Activated CD4-positive, alpha-beta T cell treated with anti-CD3 and anti-CD28 coated beads, Interleukin-2, amount 50 U/mL, for 48 hours (primary cell): ENCODE measurements around the gene KIAA0753.
"Not testable (repeated sequence)": the region's sequence is repeated elsewhere in the genome, so short reads cannot be mapped to it uniquely, and the experiment has no call there.

Source experiments
- DNase-seq, 2 experiments: peaks; one replicate each; pipeline ENCODE4 v3.0.0-alpha.2; 2020

KIAA0753 gene

GRCh38 chr17:6596081-6596480, 44.4 kb downstream of the KIAA0753 start:
- no peak for DNase-seq

- not testable (repeated sequence) for DNase-seq
Measured at GRCh38 chr17:6593371-6593770, 47.1 kb downstream of the KIAA0753 start.

DNA sequence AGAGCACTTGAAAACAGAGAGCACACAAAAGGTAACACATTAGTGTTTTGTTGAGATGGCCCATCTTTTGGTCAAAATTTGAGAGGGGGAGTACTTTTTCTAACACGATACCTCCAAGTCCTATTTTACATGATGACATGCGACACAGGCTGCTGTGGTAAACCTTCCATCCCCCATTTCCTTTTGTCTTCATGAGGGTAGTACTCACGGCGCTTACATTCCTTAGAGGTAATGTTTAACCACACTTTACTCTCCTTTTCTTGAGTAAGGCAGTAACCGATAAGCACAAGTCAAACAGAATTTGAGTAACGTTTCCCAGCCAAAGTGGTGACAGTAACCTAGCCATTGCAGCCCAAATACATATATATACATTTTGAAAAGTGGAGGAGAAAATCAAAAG, 48.3 kb downstream of the KIAA0753 start:
- DNase-seq = no peak

DNA sequence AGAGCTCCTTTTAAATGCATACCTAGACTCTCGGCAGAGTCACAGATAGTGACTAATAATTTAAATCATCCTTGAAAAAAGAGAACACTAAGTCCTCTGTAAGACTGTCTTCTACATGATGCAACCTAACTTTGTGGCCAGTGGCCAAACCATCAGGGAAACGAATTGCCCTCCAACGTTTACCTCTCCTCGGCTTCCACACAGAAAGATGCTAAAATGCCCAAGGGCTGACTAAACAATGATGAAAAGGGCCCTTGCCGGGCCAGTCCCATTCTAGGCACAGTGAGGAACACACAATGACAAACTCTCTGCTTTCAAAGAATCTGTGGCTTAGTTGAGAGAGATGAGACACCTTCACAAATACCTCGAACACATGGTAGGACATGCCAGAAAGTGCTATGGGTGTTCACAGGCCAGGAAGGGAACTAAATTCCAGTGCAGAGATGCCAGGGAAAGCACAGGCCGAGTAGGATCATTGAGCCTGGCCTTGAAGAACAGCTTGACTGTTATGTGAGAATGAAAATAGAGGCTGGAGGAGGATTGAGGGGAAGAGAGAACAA, 48.8 kb downstream of the KIAA0753 start:
- no peak for DNase-seq

- DNase-seq = no peak
Measured at GRCh38 chr17:6589266-6589946, 51.1 kb downstream of the KIAA0753 start.

GRCh38 chr17:6588165-6588564, 52.3 kb downstream of the KIAA0753 start:
- no peak for DNase-seq

- no peak for DNase-seq
Measured at GRCh38 chr17:6587310-6587709, 53.2 kb downstream of the KIAA0753 start.

DNA sequence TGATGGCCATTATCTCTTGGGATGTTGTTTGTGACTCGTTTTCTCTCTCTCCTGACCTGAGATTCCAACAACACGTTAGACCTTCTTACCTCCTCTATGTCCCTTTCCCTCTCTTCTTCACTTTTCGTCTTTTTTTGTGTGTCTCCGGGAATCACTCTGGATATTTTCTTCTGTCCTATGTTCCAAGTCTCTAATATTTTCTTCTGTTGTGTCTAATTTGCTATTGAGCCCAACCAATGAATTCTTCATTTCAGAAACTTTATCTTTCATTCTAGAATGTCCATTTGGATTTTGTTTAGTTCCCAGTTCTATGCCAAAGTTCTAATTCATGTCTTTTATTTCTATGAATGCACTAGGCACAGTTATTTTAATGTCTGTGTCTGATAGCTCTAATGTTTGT, 57.1 kb downstream of the KIAA0753 start:
- no peak for DNase-seq

DNA sequence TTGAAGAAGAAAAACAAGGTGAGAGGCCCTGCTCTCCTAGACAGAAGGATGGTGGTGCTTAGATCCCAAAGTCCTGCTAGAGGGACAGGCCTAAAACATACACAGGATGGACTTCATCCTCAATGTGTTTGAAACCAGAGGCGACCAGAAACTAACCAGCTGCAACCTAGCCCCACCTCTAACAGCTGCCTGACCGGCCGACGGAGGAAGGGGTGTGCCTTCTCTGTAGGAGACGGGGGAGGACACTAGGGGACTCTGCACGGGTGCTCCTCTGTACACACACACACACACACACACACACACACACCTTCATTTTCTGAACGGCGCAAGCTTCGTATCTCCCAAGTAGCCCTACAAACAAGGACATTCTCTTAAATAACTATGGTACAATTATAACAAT, 59.9 kb downstream of the KIAA0753 start:
- DNase-seq = no peak

DNA sequence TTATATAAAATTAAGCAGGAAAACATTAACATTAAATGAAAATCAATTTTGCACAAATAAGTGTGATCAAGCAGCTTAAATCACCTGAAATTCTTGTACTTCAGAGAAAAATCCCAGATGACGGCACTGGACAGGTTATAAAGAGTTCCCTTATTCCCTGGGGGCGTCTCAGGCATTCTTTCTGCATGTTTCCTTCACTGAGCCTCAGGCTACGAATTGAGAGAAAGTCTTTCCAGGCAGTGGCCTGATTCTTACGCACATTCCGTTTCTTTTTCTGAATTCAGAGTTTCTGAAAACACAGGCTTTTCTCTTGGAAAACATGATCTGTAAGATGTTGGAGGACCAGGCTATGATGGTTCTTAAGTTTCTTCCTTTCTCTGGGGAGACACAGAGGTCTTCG, 62.0 kb downstream of the KIAA0753 start:
- no peak for DNase-seq

GRCh38 chr17:6577686-6578263, 62.7 kb downstream of the KIAA0753 start:
- DNase-seq = no peak

- DNase-seq = no peak
Measured at GRCh38 chr17:6576038-6576785, 64.3 kb downstream of the KIAA0753 start.

- no peak for DNase-seq
Measured at GRCh38 chr17:6575596-6575988, 64.9 kb downstream of the KIAA0753 start.

DNA sequence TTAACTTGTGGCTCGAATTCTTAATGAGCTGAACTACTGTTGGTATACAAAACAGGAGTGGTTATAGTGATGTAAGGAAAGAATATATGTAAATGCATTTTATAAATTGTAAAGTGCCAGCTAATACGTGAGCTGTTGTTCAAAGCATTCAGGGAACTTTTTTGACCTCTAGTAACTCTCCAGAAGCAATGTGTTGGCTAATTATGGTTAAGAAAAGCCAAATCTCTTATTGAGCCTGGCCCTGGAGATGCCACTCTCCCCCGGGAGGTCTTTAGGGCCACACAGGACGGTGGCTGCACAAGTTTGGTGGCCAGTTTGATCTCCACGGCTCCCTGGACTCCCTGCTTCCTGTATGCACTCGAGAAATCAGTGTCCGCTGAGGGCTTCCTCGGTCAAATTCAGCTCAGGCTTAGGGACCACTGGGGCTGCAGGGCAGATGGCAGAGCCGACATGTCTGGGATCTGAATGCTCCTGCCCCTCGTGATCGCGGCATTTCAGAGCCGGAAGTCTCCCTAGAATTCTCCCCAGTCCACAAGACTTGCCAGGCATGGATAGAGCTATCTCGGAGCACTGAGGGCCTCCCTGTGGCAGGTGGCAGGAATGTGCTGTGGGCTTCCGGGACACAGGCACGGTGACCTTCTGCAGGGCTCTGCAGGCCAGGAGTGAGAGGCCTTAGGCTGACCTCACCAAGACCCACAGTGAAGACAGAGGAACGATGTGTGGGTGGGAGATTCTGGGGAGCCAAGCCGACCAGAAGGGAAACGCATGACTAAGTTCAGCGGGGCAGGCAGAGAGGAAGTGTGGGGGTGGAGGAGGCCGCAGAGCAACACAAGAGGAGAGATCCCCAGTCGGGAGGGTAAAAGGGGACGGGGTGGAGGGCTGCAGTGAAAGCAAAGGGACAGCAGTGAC, 65.6 kb downstream of the KIAA0753 start:
- DNase-seq = peak; percentile 46 to 59

GRCh38 chr17:6573982-6574686, 66.4 kb downstream of the KIAA0753 start:
- DNase-seq = no peak

GRCh38 chr17:6573495-6573894, 67.0 kb downstream of the KIAA0753 start:
- DNase-seq = not testable (repeated sequence)

DNA sequence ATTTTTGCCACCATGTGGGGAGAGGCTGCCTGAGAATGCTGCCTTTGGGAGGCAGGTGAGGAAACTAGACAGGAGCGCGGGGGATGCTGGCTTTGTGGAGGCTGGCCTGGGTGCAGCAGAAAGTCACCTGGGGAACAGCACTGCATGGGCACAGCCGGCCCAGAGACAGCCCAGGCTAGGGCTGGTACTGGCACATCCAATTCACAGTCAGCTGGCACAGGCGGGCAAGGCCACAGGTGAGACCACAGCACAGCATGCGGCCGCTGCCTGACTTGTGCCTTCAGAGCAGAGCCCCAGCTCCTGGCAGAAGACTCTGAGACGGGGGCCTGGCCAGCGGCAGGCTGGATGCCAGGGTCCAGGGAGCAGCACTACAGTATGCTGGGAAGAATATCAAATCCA, 67.5 kb downstream of the KIAA0753 start:
- DNase-seq = no peak

DNA sequence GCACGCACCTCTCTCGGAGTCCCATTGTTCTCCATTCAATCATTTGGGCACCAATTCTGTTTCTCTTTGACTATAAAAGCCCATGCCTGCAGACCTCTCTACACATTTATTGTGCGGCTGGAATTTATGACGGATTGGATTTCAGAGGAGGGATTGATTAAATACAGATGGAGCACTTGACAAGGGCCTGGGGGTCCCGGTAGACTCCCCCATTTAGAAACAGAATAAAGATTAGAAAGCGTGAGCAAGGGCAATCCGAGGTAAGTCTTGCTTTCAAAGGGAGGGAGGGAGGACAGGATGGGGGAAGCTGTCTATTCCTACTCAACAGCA, 69.1 kb downstream of the KIAA0753 start:
- DNase-seq = no peak

DNA sequence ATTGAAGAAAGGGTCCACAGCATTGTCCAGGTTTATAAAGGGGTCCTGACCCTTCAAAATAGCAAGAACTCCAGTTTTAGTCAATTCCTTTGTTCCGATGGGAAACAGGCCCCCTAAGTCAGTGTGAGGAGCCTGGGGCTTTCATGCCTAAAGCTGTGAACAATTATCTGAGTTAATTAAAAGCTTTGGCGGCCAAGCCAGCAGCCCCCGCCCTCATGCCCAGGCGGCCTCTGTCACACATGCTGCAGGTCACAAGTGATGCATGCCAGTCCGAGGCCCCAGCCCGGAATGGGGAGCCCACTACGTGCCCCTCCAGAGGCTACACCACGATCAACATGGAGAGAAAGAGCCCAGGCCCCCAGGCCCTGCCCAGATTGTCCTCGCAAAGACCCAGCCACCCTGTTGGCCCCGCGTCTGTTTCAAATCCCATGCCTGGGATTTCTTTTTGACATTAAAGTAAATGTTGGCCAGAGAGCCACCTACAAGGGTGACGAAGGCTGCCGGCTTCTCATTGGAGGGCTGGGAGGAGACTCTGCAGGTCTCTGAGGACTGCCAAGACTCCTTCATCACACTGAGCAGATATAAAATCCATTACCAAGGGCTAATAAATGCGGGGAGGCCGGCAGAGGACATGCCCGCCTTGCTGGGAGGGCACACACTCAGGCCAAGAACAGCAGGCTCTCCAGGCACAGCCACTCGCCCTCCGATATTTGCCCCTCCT, 69.6 kb downstream of the KIAA0753 start:
- no peak for DNase-seq

- DNase-seq = no peak
Measured at GRCh38 chr17:6569370-6570285, 70.9 kb downstream of the KIAA0753 start.
